Suprapubic skin (tissue), 4 donors: ENCODE measurements around the gene SH3BP4. TPM values are rescaled to one million over a fixed set of nuclear protein-coding genes. Genes with fewer than 3 reads are reported as not detected.

Source experiments
- DNase-seq, 2 donors: peaks; one replicate each; pipeline ENCODE4 v3.0.0-alpha.2; 2019; ENCODE audit warnings: low spot score in 2 of 2
- H3K27ac ChIP-seq: fragments of 200-600 bp; sonication (generic); one replicate; pipeline ENCODE4 v1.5.1; 2019
- H3K27me3 ChIP-seq: fragments of 200-600 bp; sonication (generic); one replicate; pipeline ENCODE4 v1.5.1; 2019
- H3K36me3 ChIP-seq: fragments of 200-600 bp; sonication (generic); one replicate; pipeline ENCODE4 v1.5.1; 2019
- H3K4me1 ChIP-seq: fragments of 200-600 bp; sonication (generic); one replicate; pipeline ENCODE4 v1.5.1; 2019
- H3K4me3 ChIP-seq: fragments of 200-600 bp; sonication (generic); one replicate; pipeline ENCODE4 v1.5.1; 2019; ENCODE audit warnings: mild to moderate bottlenecking
- H3K9me3 ChIP-seq: fragments of 200-600 bp; sonication (generic); one replicate; pipeline ENCODE4 v1.5.1; 2019
- EP300 ChIP-seq: sonication (generic); formaldehyde crosslinking; IDR thresholded peaks from one replicate; pipeline ENCODE4 v1.6.1; 2017; ENCODE audit warnings: antibody characterized with exemption
- POLR2A ChIP-seq, 2 donors: fragments of 450-650 bp; IDR thresholded peaks; one replicate each; pipeline ENCODE4 v1.6.1; 2017; ENCODE audit warnings: antibody characterized with exemption in 2 of 2, mild to moderate bottlenecking in 2 of 2, moderate library complexity in 2 of 2
- POLR2AphosphoS5 ChIP-seq, 3 donors: sonication (generic); formaldehyde crosslinking; IDR thresholded peaks; one replicate each; pipeline ENCODE4 v1.6.1; 2017; ENCODE audit warnings: antibody characterized with exemption in 3 of 3
- WGBS: methylation state at CpG from one replicate; pipeline ENCODE4 v1.1.5; 2018; 5-methylcytosine and 5-hydroxymethylcytosine counted together
- total RNA-seq, 4 donors: library from RNA; depleted of rRNA; stranded (reverse); fragments of >200 nt; gene quantifications; one replicate each; pipeline ENCODE4 v1.1.0, GENCODE V29; 2016
- TF ChIP-seq, protein P1 (sequence below), 2 donors: fragments of 200-600 bp in 1 of 2; fragments of 450-650 bp in 1 of 2; sonication (generic) in 1 of 2; IDR thresholded peaks; one replicate each; pipeline ENCODE4 v1.5.1; 2016 to 2019; ENCODE audit warnings: antibody characterized with exemption in 2 of 2, mild to moderate bottlenecking in 1 of 2, moderate library complexity in 1 of 2

Gene SH3BP4
- total RNA-seq, 4 donors from 2014 or later = 38.6 to 82.6 (median 58.6) TPM

DNA sequence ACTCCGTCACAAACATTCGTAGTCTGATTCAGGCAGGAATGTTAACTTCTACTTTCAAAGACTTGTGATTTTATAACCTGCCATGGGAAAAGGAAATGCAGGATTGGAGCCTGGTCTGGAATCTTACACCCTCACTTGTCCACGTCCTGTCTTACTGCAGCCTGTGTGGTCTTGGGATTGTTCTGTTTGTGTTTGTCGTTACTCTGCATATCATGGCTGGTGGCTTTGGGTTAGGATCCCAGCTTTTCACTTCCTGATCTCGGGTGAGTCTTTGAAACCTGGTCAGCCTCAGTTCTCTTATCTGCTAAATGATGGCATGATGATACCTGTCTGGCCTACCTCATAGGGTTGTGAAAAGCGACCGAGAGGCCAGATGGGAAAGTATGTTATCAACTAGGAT is 34.6 kb downstream of the SH3BP4 start:
- Histone ChIP-seq H3K4me3 (no peak overlapping the region), H3K27me3 (no peaks in the 10 kb centered on the region), H3K36me3 (no peaks in the 10 kb centered on the region), H3K27ac (no peak overlapping the region), H3K9me3 (no peaks in the 10 kb centered on the region), H3K4me1 (peaks cover 23% of the 10 kb centered on the region)
- no peak for DNase-seq
- TF ChIP-seq, protein P1, sequence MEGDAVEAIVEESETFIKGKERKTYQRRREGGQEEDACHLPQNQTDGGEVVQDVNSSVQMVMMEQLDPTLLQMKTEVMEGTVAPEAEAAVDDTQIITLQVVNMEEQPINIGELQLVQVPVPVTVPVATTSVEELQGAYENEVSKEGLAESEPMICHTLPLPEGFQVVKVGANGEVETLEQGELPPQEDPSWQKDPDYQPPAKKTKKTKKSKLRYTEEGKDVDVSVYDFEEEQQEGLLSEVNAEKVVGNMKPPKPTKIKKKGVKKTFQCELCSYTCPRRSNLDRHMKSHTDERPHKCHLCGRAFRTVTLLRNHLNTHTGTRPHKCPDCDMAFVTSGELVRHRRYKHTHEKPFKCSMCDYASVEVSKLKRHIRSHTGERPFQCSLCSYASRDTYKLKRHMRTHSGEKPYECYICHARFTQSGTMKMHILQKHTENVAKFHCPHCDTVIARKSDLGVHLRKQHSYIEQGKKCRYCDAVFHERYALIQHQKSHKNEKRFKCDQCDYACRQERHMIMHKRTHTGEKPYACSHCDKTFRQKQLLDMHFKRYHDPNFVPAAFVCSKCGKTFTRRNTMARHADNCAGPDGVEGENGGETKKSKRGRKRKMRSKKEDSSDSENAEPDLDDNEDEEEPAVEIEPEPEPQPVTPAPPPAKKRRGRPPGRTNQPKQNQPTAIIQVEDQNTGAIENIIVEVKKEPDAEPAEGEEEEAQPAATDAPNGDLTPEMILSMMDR (IDR thresholded peaks at IDR 0.05) = no peak
- no peak for TF ChIP-seq POLR2A (IDR thresholded peaks at IDR 0.05)
- TF ChIP-seq POLR2AphosphoS5 (IDR thresholded peaks at IDR 0.05) = no peak
- TF ChIP-seq EP300 = no peak
- 93% methylated on average over 7 of the region's 7 CpGs for WGBS

DNA sequence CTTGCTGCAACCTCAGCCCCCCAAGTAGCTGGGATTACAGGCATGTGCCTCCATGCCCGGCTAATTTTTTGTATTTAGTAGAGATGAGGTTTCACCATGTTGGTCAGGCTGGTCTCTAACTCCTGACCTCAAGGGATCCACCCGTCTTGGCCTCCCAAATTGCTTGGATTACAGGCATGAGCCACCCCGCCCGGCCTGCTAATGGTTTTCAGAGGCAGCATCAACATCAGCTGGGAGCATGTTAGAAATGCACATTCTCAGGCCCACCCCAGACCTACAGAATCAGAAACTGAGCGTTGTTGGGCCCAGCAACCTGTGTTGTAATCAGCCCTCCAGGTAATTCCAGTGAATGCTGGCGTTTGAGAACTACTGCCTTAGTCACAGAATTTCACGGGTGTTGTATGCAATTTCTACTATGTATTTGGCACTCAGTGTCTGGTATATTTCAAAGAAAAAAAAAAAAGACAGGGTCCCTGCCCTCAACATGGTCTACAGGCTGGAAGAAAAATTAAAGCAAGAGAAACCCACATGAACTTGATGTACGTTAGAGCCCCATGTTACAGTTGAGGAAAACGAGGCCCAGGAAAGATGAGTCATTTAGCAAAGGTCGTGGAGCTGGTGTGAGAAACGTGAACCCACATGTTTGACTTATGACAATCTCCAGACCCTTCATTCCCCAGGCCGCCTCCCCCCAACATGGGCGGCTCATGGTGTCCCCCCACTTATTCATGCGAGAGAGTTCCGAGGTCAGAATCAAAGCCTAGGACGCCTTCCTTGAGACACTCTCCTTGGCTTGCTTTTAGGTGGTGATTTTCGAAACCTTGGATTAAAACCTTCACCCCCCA is 35.3 kb downstream of the SH3BP4 start:
- no peak overlapping the region for H3K27ac ChIP-seq
- H3K4me3 ChIP-seq = no peak overlapping the region
- H3K4me1 ChIP-seq = peaks cover 23% of the 10 kb centered on the region
- no peaks in the 10 kb centered on the region for H3K27me3 ChIP-seq
- TF ChIP-seq POLR2A (IDR thresholded peaks at IDR 0.05) (no peak), EP300 (no peak), POLR2AphosphoS5 (IDR thresholded peaks at IDR 0.05) (no peak)
- TF ChIP-seq, protein P1 (IDR thresholded peaks at IDR 0.05) = no peak
- WGBS = 91% methylated on average over 17 of the region's 17 CpGs
- no peaks in the 10 kb centered on the region for H3K9me3 ChIP-seq
- DNase-seq = no peak
- no peaks in the 10 kb centered on the region for H3K36me3 ChIP-seq

DNA sequence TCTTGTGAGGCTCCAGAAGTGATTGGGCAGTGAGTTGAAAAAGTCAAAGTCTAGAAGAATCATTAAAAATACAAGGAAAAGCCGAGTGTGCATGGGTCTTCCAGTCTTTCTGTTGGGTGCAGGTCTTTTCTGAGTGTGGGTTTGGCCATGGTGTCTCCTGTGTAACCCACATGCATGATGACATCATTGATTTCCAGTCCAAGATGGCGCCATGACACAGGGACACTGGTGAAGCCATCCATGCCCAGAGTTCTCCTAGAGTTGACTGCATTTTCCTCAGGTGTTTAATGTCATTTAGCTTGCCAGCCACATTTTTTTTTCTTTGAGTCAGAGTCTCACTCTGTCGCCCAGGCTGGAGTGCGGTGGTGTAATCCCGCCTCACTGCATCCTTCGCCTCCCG is 35.9 kb downstream of the SH3BP4 start:
- no peak for DNase-seq
- Histone ChIP-seq H3K27ac (no peak overlapping the region), H3K4me1 (peaks cover 23% of the 10 kb centered on the region), H3K4me3 (no peak overlapping the region), H3K9me3 (no peaks in the 10 kb centered on the region), H3K36me3 (no peaks in the 10 kb centered on the region), H3K27me3 (no peaks in the 10 kb centered on the region)
- WGBS = 94% methylated on average over 7 of the region's 7 CpGs
- TF ChIP-seq POLR2A (IDR thresholded peaks at IDR 0.05) = no peak
- TF ChIP-seq, protein P1 (IDR thresholded peaks at IDR 0.05) = no peak
- TF ChIP-seq EP300 = no peak
- no peak for TF ChIP-seq POLR2AphosphoS5 (IDR thresholded peaks at IDR 0.05)

DNA sequence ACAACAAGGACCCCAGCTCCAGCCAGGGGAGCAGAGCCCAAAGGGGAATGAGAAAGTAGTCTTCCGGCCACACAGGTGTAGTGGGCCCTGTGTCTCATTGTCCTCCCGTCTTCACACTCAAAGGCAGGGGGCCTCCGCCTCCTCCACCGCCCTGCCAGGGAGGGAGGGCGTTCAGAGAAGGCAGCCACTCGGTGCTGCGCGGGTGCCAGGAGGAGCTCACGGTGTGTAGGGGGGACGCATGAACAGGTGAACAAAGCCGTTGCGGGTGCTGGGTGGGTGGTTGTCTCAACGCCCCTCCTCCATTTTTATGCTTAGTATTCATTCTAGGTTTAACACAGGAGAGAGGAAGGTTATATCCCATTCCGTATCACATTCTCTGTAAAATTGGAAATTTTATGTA is 36.7 kb downstream of the SH3BP4 start:
- no peak for DNase-seq
- no peak overlapping the region for H3K4me3 ChIP-seq
- H3K9me3 ChIP-seq = no peaks in the 10 kb centered on the region
- peaks cover 29% of the 10 kb centered on the region for H3K4me1 ChIP-seq
- H3K27me3 ChIP-seq = no peaks in the 10 kb centered on the region
- no peak overlapping the region for H3K27ac ChIP-seq
- no peaks in the 10 kb centered on the region for H3K36me3 ChIP-seq
- 96% methylated on average over 14 of the region's 14 CpGs for WGBS
- TF ChIP-seq, protein P1 (IDR thresholded peaks at IDR 0.05) = no peak
- no peak for TF ChIP-seq POLR2AphosphoS5 (IDR thresholded peaks at IDR 0.05)
- no peak for TF ChIP-seq EP300
- TF ChIP-seq POLR2A (IDR thresholded peaks at IDR 0.05) = no peak

DNA sequence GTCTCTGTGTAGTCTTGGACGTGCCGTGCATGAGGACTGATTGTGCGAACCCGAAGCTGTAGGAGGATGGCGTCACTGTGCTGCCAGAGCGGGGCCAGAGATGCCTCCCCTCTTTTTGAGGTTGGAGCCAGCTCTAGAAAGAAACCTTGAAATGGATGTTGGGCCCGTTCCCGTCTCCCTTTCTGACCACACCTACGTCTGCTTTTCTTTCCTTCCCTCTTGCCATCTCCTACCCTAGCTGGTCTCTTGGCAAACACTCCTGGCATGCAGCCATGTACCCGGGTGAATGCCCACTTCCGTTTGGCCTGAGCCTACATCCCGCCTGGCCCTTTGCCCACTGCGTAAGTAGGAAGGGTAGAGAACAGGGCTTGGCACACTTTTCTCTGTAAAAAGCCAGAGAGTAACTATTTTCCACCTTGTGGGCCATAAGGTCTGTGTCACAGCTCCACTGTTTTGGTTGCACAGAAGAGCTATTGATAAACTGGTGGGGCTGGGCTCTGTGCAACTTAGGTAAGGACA is 37.4 kb downstream of the SH3BP4 start:
- no peak overlapping the region for H3K4me3 ChIP-seq
- 42% methylated on average over 13 of the region's 13 CpGs for WGBS
- H3K9me3 ChIP-seq = no peaks in the 10 kb centered on the region
- H3K4me1 ChIP-seq = peaks cover 29% of the 10 kb centered on the region
- H3K36me3 ChIP-seq = no peaks in the 10 kb centered on the region
- no peak overlapping the region for H3K27ac ChIP-seq
- TF ChIP-seq EP300 (no peak), POLR2AphosphoS5 (IDR thresholded peaks at IDR 0.05) (peak in 1 of 3 donors; percentile 34)
- peak; percentile 87 to 93 for DNase-seq
- no peaks in the 10 kb centered on the region for H3K27me3 ChIP-seq
